GM21723 (cell line): ENCODE measurements around the gene RNF157.

ENCODE experiments used
- ATAC-seq: cut with Tn5 transposase; IDR thresholded peaks from one replicate; pipeline ENCODE4 v1.9.1; 2021; ENCODE audit warnings: mild to moderate bottlenecking, moderate library complexity; ENCODE audit not compliant: unreplicated experiment

The RNF157 gene

GRCh38 chr17:76131692-76132573 lies 108.4 kb downstream of the RNF157 start:
- no peak for ATAC-seq

DNA sequence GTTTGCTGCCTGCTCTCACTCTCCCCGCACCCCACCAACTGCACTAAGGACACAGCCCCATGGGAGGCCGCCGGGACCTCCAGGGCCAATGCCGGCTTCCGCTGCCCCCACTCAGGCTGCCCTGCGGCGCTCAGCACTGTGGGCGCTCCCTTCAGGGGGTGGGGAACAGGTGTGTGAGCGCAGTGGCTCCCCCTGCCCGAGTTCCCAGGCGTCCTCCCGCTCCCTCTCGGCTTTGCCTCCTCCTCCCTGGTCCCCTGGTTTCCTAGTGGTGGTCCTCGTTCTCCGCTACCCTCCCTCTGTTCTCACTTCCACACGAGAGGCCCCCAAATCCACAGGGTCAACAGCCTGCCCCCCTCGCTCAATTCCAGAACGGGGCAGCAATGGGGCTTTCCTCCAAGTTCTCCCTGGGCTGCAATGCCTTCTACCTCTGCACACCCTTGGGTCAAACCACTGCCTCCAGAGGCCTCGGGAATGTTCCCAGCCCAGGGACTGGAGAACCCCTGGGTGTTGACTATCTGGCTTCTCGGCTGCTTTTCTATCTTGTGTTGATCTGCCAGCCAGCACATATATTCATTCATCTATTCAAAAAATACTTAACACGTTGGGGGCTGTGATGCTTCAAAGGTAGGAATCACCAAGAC lies 109.1 kb downstream of the RNF157 start:
- no peak for ATAC-seq

DNA sequence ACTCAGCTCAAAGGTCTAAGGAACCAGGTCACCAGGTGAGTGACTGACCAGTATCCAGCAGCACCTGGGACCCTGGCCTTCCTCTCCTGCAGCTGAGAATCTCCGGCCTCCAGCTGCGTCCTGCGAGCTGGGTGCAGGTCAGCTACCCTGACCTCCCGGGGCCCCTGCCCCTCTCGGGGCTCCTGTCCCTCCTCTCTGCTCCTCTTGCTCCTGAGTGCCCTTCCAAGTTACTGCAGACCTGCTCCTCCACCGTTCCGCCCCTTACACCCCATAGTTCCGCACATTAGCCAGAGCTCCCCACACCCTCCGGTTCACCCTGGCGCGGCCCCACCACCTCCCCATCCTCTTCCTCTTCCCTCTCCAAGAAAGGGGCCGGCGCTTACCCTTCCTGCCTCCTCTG lies 109.8 kb downstream of the RNF157 start:
- no peak for ATAC-seq

- ATAC-seq, result no peak
Measured at GRCh38 chr17:76125922-76126321, 114.4 kb downstream of the RNF157 start.

GRCh38 chr17:76125391-76125675 lies 115.0 kb downstream of the RNF157 start:
- ATAC-seq, result no peak

DNA sequence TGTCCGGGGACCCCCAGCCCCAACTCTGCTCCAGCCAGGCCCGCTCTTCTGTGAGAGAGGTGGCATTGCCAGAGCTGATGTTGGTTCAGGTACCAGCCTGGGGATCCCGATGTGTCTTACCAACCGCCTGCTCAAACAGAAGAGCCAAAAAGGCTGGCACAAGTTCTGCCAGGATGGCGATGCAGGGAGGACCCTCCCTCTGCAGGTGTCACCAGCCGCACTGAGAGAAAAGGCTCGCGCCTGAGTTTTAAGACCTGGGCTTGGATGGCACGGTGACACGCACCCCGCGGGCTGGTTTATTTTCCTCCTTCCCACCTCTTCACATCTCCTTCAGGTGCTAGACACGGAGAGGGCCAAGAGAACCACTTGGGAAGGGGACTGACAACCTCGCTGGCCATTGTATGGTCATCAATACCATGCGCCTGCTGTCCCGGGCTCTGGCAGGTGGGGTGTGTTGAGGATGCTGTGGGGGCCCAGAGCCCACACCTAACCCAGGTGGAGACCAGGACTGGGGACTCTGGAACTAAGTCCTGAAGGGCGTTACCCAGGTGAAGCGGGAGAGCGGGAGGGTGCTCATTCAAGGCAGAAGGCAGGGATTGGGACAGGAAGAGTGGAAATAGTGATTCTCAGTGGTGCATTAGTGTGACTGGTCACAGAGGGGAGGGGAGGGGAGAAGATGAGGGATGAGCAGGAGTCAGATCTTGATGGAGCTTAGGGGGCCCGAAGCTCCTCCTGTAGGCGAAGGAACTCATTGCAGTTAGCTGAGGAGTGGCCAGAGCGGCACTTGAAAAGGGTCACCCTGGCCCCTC lies 115.5 kb downstream of the RNF157 start:
- ATAC-seq, result no peak

GRCh38 chr17:76123749-76124581 lies 116.3 kb downstream of the RNF157 start:
- no peak for ATAC-seq

DNA sequence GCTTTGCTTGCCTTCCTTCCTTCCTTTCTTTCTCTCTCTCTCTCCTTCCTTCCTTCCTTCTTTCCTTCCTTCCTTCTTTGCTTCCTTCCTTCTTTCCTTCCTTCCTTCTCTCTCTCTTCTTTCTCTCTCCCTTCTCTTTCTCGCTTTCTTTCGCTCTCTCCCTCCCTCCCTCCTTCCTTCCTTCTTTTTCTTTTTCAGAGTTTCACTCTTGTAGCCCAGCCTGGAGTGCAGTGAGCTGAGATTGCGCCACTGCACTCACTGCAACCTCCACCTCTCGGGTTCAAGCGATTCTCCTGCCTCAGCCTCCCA lies 117.1 kb downstream of the RNF157 start:
- no peak for ATAC-seq

DNA sequence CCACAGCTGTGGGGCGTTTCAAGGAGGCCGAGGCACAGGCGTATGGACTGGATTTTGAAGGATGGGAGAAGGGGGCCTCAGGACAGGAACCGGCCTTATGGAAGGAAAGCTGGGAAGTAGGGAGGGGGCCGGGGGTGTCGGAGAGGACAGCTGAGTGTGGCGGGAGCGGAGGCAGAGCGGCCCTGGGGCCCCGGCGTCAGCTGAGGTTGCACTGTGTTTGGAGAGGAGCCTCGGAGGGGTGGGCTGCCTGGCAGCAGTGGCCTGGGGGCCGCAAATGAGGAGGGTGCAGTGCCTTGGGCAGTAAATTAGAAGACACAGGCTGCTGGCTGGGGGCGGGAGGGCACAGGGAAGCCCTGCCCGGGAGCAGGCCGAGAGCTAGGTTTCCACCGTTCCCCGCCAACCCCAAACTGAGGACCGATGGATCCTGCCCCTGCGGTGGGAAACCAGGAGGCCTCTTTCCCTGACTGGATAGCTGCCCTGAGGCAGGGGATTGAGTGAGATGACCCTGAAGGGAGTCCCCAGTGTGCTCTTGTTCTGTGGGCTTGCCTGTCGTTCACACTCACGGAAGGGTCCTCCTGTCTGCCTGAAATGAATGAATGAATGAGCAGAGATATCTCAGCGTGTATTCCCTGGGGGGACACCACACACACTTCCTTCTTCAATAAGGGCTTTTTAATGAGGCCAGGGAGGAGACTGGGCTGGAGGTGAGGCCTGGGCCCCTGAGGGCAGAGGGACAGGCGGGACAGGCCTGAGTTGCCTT lies 117.7 kb downstream of the RNF157 start:
- no peak for ATAC-seq

DNA sequence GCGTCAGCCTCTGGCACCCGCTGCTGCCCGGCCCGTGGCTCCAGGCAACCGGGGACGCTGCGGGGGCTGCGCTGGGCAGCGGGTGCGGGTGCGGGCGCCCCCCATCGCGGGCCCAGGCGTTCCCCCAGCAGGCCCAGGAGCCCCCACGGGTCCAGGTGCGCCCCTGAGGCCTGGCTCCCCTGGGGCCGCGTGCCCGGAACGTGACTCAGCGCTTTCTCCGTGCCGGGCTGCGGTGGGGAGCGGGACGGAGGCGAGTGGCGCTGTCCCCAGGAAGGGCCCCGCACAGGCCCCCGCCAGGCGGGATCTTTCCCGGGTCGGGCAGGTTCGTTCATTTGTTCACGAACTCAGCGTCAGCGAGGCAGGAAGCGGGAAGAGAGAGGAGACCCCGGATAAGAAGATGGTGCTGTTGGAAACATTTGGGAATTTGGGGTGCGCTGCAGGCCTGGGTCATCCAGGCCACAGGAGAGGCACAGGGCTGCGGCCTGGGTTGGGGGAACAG lies 118.3 kb downstream of the RNF157 start:
- no peak for ATAC-seq

DNA sequence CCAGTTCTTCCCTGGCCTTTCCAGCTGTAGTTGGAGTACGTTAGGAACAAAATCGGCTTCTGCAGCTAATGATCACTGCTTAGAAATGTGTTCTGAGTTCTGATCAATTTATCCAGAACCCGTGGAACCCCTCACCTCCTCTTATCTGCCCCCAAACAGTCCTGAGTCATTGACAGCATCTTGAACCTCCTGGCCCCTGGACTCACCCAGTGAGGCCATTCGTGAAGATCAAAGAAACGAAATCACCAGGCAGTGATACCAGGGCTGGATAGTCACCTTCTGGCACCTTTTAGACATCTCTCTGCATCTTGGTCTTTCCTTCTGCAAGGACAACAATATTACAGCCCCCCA lies 119.7 kb downstream of the RNF157 start:
- no peak for ATAC-seq

GRCh38 chr17:76119409-76120371 lies 120.6 kb downstream of the RNF157 start:
- no peak for ATAC-seq

DNA sequence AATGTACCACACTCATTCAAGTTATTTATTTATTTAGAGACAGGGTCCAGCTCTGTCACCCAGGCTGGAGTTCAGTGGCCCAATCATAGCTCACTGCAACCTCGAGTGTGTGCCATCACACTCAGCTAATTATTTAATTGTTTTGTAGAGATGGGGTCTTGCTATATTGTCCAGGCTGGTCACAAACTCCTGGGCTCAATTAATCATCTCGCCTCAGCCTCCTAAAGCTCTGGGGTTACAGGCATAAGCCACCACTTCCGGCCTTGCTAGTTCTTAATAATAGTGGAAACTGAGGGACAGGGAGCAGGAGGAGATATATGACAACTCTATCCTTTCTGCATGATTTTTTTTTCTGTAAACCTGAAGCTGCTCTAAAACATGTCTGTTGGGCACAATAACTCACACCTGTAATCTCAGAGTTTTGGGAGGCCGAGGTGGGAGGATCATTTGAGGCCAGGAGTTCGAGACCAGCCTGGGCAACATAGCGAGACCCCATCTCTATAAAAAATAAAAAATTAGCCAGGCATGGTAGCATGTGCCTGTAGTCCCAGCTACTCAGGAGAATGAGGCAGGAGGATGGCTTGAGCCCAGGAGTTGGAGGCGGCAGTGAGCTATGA lies 125.0 kb downstream of the RNF157 start:
- no peak for ATAC-seq

GRCh38 chr17:76111956-76112355 lies 128.3 kb downstream of the RNF157 start:
- no peak for ATAC-seq

DNA sequence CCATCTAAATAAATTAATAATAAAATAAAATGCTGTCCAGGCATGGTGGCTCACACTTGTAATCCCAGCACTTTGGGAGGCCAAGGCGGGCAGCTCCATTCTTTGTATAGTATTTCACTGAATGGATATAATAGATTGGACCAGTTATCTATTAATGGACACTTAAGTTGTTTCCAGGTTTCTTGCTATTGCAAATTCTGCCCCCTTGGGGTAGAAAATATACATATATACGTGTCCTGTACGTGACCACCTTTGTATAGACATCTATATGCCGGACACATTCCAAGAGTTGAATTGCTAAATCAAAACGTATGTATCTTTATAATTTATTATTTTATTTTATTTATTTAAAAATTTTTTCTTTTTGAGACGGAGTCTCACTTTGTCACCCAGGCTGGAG lies 132.8 kb downstream of the RNF157 start:
- ATAC-seq, result no peak

GRCh38 chr17:76106703-76107102 lies 133.6 kb downstream of the RNF157 start:
- ATAC-seq, result no peak

- no peak for ATAC-seq
Measured at GRCh38 chr17:76104896-76105231, 135.4 kb downstream of the RNF157 start.

DNA sequence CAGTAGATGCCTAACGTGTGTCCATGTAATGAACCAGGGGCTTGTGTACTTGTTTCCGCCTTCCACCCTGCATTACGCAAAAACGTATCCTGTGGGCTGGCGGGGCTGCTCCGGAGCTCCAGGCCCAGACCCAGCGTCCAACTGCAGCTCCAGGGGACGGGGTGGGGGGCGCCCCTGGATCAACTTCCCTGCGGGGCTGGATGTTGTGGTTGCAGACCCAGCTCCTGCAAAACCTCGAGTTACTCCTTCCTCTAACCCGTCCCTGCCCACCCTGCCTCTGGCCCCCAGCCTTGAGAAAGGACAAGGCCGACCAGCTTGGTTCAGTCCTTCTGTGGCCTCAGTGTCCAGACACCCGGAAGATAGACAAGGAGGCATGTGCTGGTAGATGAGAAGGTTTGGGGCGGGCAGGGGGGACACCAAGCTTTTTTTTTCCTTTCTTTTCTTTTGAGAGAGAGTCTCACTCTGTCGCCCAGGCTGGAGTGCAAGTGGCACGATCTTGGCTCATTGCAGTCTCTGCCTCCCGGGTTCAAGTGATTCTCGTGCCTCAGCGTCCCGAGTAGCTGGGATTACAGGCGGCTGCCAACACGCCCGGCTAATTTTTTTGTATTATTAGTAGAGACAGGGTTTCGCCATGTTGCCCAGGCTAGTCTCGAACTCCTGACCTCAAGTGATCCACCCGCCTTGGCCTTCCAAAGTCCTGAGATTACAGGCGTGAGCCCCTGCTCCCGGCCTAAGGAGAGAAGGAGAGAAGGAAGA lies 136.0 kb downstream of the RNF157 start:
- no peak for ATAC-seq
